HG03045 (cell line): ENCODE results near the gene LMF1.
"Not testable (repeated sequence)": the region's sequence is repeated elsewhere in the genome, so short reads cannot be mapped to it uniquely, and the experiment has no call there.

Source experiments
- ATAC-seq: cut with Tn5 transposase; IDR thresholded peaks from one replicate; pipeline ENCODE4 v1.9.1; 2021; ENCODE audit warnings: mild to moderate bottlenecking, moderate library complexity; ENCODE audit not compliant: unreplicated experiment

The LMF1 gene

GRCh38 chr16:839643-840408 is 131.0 kb downstream of the LMF1 start:
- ATAC-seq: no peak

DNA sequence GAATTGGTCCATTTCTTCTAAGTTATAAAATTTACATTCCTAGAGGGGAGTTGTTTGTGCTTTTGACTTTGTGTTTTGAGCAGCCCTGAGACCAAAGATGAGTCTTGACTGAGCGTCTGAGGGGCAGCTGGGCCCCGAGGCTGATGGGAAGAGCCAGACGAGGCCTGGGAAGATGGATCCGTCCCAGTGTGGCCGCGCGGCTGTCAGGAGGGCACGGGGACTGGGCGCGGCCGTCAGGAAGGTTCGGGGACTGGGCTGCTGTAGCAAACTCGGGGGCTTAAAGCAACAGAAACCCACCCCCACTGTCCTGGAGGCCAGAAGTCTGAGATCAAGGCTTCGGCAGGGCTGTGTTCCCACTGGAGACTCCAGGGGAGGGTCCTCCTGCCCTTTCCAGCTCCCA is 132.0 kb downstream of the LMF1 start:
- no peak for ATAC-seq

DNA sequence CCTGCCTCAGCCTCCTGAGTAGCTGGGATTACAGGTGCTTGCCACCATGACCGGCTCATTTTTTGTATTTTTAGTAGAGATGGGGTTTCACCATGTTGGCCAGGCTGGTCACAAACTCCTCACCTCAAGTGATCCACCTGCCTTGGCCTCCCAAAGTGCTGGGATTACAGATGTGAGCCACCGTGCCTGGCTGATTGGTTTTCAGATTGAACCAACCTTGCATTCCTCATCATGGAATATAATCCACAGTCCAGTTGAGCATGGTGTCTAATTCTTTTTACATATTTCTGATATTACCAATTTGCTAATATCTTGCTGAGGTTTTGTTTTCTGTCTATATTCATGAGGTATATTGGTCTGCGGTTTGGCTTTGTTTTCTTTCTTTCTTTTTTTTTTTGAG is 134.0 kb downstream of the LMF1 start:
- ATAC-seq: not testable (repeated sequence)

DNA sequence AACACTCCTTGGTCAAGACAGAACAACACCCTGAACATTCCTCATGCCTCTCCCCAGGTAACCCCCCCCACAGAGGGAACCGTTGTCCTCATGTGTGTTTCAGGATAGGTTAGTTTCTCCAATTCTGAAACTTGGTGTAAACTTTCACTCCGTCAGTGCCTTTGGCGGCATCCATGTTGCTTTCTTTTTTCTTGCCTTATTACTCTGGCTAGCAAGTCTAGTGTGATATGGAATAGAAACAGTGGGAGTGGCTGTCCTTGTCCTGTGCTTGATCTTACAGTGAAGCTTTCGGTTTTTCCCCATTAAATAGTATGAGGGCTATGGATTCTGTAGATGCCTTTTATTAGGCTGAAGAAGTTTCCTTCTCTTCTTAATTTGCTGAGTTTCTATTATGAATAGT is 134.6 kb downstream of the LMF1 start:
- ATAC-seq: no peak

GRCh38 chr16:835373-835772 is 135.4 kb downstream of the LMF1 start:
- no peak for ATAC-seq

DNA sequence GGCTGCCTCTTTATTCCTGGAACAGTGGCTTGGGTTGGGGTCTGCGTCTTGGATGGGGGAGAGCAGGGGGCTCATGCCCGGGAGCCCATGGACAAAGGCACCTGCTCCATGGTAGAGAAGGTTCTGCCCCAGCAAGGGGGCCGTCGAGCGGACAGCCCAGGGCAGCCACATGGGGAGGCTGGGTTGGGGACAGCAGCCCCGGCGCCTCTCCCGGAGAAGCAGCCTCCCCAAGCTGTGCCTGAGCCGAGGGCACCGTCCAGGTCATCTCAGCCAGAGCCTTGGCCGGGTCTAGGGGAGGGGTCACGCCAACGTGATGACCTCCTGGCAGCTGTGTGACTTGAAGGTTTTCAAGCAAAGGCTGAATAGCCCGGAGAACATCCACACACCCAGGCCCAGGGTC is 137.4 kb downstream of the LMF1 start:
- ATAC-seq: no peak

DNA sequence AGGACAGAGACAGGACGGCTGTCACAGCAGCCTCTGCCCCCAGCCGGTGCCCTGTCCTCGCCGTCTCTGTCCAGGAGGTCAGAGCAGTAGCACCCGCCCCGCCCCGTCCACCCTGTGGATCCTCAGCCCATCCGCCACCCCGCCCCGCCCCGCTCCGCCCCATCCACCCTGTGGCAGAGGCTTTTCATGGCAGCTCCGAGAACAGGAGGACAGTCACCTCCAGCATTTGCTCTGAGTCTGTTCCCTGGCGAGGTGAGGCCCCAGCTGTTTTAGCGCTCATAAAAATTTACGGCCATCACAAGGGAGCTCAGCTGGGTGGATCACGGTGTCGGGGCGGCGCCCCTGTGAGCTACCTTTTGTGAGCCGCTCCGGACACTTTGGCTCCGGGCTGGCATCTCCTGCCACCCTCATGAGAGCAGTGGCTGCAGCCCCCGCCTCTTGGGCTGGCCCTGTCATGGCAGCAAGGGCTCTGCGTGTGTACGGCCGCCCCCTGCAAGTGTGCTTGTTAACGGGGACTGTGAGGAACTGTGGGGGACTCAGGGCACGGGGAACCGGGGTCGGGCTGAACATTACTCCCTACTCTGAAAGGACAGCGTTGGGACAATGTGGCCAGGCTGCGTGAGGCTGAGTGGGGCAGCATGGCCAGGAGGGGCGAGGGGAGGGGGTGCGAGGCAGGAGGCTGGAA is 138.0 kb downstream of the LMF1 start:
- no peak for ATAC-seq

GRCh38 chr16:831571-832413 is 139.0 kb downstream of the LMF1 start:
- no peak for ATAC-seq

DNA sequence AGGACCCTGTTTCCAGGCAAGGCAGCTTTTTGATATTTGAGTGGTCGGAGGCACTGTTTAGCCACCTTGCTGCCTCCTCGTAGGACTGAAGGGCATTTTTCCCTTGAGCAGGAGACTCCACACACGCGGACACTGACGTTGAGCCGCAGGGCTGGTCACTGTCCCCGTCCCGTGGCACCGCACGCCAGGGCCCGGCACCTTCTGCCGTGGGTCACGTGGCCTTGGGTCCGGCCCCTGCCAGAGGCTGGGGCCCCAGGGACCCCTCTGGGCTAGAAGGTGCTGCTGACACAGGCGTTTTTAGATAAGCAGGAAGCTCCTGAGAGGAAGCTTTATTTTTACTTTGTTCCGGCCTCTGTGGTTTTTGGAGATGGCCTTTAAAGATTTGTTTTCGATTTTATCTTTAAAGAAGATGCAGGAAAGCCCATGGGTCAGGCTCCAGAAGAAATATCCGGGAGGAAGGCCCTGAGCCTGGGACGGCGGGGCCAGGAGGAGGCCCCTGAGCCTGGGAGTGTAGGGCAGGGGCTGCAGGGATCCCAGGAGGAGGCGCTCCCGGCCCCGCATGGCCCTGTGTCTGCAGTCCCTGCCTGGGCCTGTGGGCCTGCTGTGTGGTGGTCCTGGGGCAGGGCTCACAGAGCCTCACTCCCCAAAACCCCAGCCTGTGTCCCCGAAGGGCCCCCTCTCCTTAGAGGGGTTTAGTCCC is 139.8 kb downstream of the LMF1 start:
- no peak for ATAC-seq

DNA sequence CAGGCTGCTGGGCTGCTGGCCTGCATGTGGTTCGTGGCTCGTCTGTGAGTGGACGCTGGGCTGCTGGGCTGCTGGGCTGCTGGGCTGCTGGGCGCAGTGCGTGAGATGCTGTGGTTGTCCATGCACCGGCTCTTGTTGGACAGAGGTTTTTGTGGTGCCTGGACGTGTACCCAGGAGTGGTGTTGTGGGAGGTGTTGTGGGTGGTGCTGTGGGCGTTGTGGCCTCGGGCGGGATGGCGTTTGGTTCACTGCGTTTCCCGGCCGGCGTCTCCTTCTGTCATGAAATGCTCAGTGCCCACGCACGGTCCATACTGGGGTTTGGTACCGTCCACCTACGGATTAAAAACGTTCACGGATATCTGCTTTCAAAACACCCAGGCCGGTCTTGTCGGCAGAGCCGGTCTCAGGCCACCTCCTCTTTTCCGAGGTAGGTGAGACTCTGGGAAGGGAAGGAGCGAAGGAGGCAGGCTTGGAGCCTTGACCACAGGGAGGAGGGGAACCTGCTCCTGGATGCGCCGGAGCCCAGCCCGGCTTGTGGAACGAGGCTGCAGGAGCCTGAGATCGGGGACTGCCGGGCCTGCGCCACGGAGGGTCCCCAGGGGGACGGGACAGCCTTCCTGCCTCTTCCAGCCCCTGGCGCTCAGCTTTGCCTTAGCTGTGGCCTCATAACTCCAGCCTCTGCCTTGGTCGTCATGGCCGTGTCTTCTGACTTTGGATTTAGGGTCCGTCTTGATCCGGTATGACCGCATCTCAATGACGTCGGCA is 140.5 kb downstream of the LMF1 start:
- no peak for ATAC-seq

DNA sequence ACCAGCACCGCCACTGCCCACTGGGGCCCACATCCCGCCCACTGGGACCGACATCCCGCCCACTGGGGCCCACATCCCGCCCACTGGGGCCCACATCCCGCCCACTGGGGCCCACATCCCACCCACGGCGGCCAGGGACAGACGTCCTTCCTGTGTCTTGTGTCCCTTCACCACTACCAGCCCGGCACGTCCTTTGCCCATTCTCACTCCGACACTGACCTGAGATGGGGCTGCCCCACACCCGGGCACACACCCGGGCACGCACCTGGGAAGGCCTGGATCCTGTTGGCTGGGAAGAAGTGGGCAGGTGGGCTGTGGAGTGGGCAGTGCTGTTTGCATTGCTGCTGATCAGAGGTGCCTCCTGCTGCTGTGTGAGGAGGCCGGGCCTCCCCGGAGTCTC is 141.9 kb downstream of the LMF1 start:
- no peak for ATAC-seq

DNA sequence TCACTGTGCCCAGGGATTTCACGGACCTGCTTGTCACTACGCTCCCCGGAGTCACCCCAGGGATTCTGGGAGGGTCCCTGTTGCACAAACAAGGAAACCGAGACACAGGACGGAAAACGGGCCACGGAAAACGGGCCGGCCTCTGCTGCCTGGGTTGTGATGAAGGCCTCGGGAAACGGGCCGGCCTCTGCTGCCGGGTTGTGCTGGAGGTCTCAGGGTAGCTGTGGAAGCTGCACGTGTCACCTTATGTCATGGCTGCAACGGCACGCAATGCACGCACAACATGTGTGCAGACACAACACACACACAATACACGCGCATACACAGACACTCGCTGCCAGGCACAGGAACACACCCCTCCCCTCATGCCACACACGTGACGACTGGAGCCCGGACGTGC is 143.3 kb downstream of the LMF1 start:
- no peak for ATAC-seq

GRCh38 chr16:825341-826061 is 145.3 kb downstream of the LMF1 start:
- no peak for ATAC-seq

- no peak for ATAC-seq
These were observed 146.2 kb downstream of the LMF1 start for GRCh38 chr16:824601-825000.

DNA sequence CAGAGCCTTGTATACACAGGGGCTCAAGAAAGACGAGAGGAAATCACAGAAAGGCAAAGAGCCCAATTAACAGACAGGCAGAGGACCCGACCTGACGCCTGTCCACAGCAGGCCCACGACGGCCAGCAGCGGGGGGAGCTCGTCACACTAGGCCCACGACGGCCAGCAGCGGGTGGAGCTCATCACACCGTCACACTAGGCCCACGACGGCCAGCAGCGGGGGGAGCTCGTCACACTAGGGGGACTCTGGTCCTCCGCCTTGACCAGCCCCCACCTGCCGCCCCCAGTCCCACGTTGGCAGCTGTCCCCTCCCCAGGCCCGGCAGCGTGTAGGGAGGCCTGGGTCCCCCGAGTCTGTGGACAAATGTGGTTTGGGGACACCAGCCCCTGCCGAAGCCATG is 146.6 kb downstream of the LMF1 start:
- ATAC-seq: no peak

- no peak for ATAC-seq
These were observed 147.9 kb downstream of the LMF1 start for GRCh38 chr16:822909-823297.

GRCh38 chr16:822174-822908 is 148.4 kb downstream of the LMF1 start:
- ATAC-seq: no peak

DNA sequence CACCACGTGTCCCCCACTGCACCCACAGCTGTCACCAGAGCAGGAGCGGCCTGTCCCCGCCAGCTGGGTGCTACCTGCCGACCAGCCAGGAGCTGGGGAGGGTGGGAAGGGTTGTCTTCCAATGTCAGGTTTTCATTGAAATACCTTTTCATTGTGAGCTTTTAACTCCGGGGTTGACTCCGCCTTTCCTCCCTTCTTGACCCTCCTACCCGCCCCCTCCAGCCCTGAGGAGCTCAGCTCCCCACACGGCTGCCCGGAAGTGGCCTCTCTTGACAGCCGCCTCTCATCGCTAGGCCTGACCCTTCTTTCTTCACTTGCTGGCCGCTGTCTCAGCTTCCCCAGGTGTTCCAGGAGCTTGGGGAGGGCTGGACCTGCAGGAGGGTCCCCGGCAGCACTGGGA is 149.0 kb downstream of the LMF1 start:
- no peak for ATAC-seq

GRCh38 chr16:820748-821147 is 150.0 kb downstream of the LMF1 start:
- ATAC-seq: no peak
